HG03460 (cell line): ENCODE results near the gene UBE2O.

Experiments
- ATAC-seq: cut with Tn5 transposase; IDR thresholded peaks from one replicate; pipeline ENCODE4 v1.9.1; 2021; ENCODE audit not compliant: unreplicated experiment

Gene UBE2O

GRCh38 chr17:76452660-76453430 is at the start of gene UBE2O:
Gene UBE2O, minus strand, starts transcription at chr17:76453152. Its CDS starts 11 bp downstream, at chr17:76453141.
- peak; percentile 85 for ATAC-seq

- no peak for ATAC-seq
Measured at GRCh38 chr17:76501827-76502307, 48.9 kb upstream of the UBE2O start.

GRCh38 chr17:76501018-76501826 is 48.3 kb upstream of the UBE2O start, which contains the start of gene RHBDF2:
Gene RHBDF2, minus strand, starts transcription at chr17:76501423. Its CDS starts 19,899 bp downstream, at chr17:76481524.
- ATAC-seq, result peak; percentile 65

GRCh38 chr17:76500747-76501017 is 47.7 kb upstream of the UBE2O start:
- peak; percentile 10 for ATAC-seq

- no peak for ATAC-seq
Measured at GRCh38 chr17:76500074-76500746, 47.3 kb upstream of the UBE2O start.

- no peak for ATAC-seq
Measured at GRCh38 chr17:76499267-76499667, 46.3 kb upstream of the UBE2O start.

GRCh38 chr17:76498876-76499251 is 45.9 kb upstream of the UBE2O start:
- ATAC-seq, result no peak

- ATAC-seq, result no peak
Measured at GRCh38 chr17:76497979-76498875, 45.3 kb upstream of the UBE2O start.

- ATAC-seq, result no peak
Measured at GRCh38 chr17:76497699-76497978, 44.7 kb upstream of the UBE2O start.

GRCh38 chr17:76496464-76496863 is 43.5 kb upstream of the UBE2O start:
- ATAC-seq, result no peak

GRCh38 chr17:76495663-76496400 is 42.9 kb upstream of the UBE2O start:
- ATAC-seq, result no peak

GRCh38 chr17:76493505-76494167 is 40.7 kb upstream of the UBE2O start:
- ATAC-seq, result peak; percentile 2

- ATAC-seq, result peak; percentile 42
Measured at GRCh38 chr17:76492989-76493501, 40.1 kb upstream of the UBE2O start.

GRCh38 chr17:76492123-76492988 is 39.4 kb upstream of the UBE2O start:
- ATAC-seq, result peak; percentile 36

- peak; percentile 7 for ATAC-seq
Measured at GRCh38 chr17:76491271-76492122, 38.5 kb upstream of the UBE2O start.

- ATAC-seq, result no peak
Measured at GRCh38 chr17:76490112-76490710, 37.3 kb upstream of the UBE2O start.
